CD4-positive, alpha-beta T cell treated with Interleukin-15 for 1 hour (primary cell): ENCODE results near the gene CALCOCO2.
"Not testable (repeated sequence)": the region's sequence is repeated elsewhere in the genome, so short reads cannot be mapped to it uniquely, and the experiment has no call there.

Source experiments
- DNase-seq: peaks from one replicate; pipeline ENCODE4 v3.0.0-alpha.2; 2020

The CALCOCO2 gene

GRCh38 chr17:48825446-48826381 is 5.1 kb upstream of the CALCOCO2 start:
- DNase-seq = no peak

- DNase-seq = no peak
Observed at GRCh38 chr17:48831549-48831883, 681 bp downstream of the CALCOCO2 start.

DNA sequence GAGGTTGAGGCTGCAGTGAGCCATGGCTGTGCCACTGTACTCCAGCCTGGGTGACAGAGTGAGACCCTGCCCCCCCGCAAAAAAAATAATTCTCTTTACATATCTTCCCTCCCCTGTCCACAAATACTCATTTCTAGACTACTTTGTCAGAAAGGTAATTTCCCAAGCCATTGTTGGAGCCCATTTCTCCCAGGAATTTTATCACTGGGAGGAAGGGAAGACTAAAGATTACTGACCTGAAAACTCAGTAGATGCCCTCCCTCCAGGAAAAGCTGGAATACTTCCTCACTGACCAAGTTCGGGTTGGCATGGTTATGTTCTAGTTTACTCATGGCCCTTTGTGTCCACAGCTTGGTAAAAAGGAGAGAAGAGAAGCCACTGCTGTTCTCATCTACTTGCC is 4.1 kb downstream of the CALCOCO2 start:
- DNase-seq = no peak

DNA sequence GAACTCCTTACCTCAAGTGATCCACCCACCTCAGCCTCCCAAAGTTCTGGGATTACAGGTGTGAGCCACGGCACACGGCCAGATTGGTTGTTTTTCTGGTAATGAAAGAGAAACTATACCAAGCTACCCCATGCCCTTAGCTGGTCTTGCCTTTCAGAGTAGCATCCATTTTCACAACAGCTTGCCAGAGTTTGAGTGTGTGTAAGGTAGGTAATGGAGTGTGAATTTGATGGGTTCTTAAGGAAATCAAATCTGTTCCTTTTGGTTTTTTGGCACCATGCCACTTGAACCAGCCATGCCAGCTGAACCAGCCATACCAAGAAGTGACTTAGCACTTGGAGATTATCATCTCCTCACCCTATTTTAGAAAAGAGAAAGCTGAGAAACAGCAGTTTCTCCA is 5.1 kb downstream of the CALCOCO2 start:
- no peak for DNase-seq

DNA sequence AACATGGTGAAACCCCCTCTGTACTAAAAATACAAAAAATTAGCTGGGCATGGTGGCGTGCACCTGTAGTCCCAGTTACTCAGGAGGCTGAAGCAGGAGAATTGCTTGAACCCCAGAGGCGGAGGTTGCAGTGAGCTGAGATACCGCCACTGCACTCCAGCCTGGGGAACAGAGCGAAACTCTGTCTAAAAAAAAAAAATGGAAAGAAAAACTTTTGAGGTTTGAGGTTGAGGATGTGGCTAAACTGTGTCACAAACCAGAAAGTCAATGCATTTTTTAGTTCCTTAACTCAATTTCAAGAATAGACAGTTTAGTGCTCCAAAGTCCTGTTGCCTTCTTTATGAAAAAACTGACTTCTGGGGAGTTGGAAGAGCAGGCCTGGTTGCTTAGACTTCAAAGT is 6.6 kb downstream of the CALCOCO2 start:
- DNase-seq = not testable (repeated sequence)

- no peak for DNase-seq
Observed at GRCh38 chr17:48840441-48840840, 9.6 kb downstream of the CALCOCO2 start.

DNA sequence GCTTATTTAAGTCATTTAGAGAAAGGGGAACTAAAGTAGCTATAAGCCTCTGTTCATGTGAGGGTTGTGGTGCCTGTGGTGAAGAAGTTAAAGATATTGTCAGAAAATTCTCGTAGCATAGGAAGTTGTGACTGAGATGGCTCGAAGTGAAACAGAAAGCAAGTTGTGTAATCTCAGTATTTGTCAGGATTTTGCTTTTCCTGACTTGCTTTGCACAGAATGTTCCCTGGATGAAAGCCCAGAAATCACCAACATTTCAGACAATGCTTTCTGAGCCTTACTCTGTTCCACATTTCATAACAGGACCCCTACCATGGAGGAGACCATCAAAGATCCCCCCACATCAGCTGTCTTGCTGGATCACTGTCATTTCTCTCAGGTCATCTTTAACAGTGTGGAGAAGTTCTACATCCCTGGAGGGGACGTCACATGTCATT is 10.6 kb downstream of the CALCOCO2 start:
- peak; percentile 35 for DNase-seq

GRCh38 chr17:48842746-48843145 is 11.9 kb downstream of the CALCOCO2 start:
- no peak for DNase-seq

DNA sequence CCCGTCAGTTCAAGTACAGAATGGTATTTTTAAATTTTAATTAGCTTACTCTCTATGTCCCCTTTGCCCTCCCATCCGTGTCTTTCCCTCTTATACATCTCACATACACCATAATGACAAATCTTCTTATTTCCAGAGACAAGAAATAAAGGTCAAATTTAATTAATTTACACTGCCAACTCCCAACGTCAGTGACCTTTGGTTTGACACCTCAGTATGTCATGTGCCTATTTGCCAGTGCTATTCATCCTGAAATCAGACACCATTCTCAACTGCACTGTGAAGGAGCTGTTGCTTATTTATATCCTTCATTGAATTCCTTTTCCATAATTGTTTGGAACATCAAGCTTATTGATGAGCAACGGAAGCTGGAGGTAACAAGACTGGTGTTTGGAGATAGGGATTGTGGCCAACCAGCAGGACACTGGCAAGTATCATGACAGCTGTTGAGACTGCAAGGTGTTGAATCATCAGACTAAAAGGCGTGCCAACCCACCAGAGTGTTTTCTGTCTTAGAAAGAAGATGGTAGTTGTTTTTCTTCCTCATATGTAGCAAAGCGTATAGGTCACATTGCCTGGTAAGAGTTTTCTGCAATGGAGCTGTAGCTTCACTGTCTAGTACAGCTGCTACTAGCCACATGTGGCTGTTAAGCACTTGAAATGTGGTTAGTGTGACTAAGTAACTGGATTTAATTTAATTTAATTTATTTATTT is 12.5 kb downstream of the CALCOCO2 start:
- no peak for DNase-seq

GRCh38 chr17:48850792-48851323 is 20.0 kb downstream of the CALCOCO2 start:
- DNase-seq = no peak

DNA sequence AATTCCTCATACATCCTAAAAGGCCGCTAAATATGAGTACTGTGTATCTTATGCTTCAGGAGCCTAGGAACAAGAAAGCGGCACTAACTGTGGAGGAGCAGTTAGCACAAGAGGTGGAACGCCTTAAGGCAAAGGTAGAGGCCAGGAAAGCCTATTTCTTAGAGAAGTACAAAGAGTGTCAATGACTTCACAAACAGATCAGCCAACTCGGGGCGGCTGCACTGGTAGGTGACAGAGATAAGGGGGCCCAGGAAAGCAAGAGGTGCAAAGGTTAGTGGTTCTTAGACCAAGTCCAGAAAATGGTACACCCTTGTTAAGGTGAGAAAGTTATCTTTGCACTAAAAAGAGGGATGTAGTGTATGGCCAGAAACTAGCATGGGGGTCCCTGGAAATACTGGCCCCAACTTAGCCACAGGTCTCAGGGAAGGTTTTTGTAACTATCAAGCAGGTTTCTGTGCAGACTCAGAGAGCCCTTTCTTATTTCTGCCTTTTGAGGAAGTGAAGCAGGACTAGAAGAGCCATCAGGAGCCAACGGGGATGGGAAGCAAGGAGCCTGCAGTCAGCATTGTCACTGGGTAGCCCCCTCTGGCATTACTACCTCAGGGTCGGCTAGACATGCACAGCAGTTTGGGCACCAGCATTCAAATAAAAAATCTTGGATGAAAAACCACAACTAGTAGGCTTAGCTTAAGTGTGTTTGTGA is 24.1 kb downstream of the CALCOCO2 start:
- DNase-seq = no peak

DNA sequence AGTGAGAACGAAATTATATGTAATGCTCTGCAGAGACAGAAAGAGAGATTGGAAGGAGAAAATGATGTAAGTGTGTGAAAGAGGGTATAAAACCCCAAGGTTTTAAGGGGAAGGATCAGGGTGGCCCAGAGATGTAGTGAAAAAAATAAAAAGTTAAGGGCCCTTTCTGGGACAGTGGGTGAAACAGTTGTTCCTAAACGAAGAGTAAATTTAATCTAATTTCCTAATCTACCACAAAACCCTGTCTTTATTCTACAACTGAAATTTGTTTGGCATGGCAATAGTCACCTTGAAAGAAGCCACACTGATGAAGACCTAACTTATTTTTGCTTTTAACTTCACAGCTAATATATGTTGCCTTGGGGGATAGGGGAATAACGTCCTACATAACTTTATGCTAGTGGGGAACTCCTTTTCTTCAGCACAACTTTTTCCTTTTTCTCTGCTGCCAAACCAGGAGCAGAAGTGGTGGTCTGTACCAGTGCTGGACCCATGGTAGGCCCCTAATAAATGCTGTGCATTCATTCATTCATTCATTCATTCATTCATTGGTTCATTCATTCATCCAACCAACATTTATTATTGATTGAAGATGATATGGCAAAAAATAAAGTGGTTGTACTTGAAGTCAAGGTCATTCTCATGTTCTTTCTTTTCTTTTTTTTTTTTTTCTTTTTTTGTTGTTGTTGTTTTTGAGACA is 25.4 kb downstream of the CALCOCO2 start:
- no peak for DNase-seq

- no peak for DNase-seq
Observed at GRCh38 chr17:48860034-48860433, 29.2 kb downstream of the CALCOCO2 start.

GRCh38 chr17:48860456-48860855 is 29.6 kb downstream of the CALCOCO2 start:
- DNase-seq = no peak

DNA sequence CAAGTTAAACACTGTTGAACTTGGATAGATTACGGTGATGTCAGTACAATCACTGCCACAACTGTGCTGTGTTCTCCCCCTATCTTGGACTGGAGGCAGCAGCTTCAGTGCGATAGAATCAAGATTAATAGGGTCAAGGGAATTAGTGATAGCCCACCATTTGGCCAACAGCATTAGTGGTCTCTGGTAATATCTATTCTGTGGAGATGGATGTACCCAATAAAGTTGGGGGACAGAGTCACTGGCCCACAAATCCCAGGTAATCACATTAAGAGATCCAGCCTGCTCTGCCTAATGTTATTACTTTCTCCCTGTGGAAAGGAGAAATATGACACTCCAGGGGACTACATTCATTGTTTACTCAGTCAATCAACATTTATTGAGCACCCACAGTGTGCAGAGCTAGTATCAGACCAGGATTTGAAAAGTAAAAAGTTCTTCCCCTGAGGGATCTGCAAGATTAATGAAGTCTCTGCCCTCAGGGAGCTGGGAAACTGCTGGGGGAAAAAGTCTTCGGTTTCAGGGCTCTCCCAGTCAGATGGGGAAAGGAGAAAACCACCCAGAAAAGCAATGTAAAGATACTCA is 38.2 kb downstream of the CALCOCO2 start:
- DNase-seq = no peak

- DNase-seq = no peak
Observed at GRCh38 chr17:48869821-48870318, 39.0 kb downstream of the CALCOCO2 start.

GRCh38 chr17:48871035-48871550 is 40.3 kb downstream of the CALCOCO2 start:
- no peak for DNase-seq

DNA sequence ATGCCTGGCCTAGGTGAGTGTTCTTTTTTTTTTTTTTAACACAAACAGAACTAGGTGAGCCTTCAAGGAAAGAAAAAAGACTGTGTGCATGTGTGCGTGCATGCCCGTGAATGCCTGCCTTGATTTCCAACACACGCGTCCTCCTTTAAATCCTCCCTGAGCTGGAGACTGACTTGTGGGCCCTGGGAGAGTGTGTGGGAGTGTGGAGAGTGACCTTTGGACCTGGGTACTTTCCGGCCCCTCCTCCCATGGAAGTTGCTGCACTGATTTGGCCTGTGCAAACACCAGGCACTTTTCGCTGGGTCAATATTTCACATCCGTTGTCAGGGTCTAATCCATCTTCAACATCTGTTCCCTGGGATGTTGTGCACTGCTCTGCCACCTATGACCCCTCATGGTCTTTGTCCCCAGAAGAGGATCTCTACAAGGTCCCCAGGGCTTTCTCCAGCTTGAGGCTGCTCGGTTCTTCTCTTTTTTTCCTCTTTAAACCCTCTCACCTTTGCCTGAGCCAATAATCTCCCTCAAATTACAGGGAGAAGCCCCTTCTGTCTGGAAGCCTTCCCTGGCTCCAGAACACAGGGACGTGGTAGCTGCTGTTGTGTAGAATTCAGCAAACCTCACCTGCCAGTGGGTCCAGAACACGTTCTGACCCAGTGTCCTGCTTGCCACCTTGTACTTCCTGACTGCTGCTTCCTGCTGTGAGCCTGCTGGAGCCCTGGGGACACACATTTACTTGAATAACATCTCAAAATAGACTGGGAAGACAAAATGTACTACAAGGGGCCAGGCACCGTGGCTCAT is 40.9 kb downstream of the CALCOCO2 start:
- no peak for DNase-seq

- DNase-seq = not testable (repeated sequence)
Observed at GRCh38 chr17:48872409-48872808, 41.6 kb downstream of the CALCOCO2 start.

GRCh38 chr17:48873209-48873608 is 42.4 kb downstream of the CALCOCO2 start:
- no peak for DNase-seq
